ENCODE results near the gene NR6A1.

GRCh38 chr9:124590889-124591641, 180.0 kb downstream of the NR6A1 start:
- no peak for TF ChIP-seq BCL11A (tag by site-specific recombination; IDR thresholded peaks at IDR 0.05; ENCODE audit: low read depth)
- no peak for TF ChIP-seq ZNF169 (tag by site-specific recombination; IDR thresholded peaks at IDR 0.05)
- no peak for TF ChIP-seq CTCF (tag by site-specific recombination; IDR thresholded peaks at IDR 0.05)

All from HEK293 (cell line).